ENCODE results near the gene HLA-F. TPM values are rescaled to one million over a fixed set of nuclear protein-coding genes. Genes with fewer than 3 reads are reported as not detected.

HLA-F gene
- total RNA-seq, 1 experiment from 2014 or later, result 7.6 TPM

DNA sequence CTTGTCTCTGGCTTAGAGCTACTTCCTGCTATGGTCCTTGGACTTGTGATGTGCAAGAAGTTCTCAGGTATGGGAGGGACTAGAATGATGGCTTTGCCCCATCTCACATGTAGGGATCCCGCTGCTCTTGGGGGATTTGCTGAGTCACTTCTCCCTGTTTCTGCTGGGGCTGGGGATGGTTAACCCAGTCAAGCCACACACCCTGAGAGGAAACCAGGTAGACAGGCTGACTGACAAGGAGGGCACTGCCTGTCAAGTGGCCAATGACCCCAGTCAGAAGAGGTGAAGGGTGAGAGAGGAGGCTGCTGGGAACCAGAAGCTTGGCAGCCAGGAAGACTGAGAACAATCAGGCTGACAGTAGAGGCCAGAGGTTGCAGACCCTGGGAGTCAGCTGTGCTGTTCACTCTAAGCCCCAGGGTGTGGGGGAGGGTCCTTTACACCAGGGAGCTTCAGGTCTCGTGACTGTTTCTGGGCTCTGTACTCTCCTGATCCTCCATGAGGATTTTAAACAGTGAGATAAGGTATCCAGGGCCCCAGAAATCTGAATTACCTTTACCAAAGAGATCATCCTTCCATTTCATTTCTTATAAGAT lies 34.6 kb downstream of the HLA-F start:
- no peak for TF ChIP-seq EZH2 (IDR thresholded peaks at IDR 0.05; ENCODE audit: low read depth)
- no peak for TF ChIP-seq CTCF (conservative IDR thresholded peaks at IDR 0.05)
- H2AFZ ChIP-seq, result no peak overlapping the region
- CTCF ChIA-PET, result interaction anchor here (0.6 kb wide), 1 partner anchor 110 kb away, joined by 3 read pairs; no protein-coding TSS in a partner anchor
- intact Hi-C loops (cut with micrococcal nuclease; ENCODE audit: unreplicated experiment), result no loop called here
- H3K4me2 ChIP-seq, result no peak overlapping the region
- H3K79me2 ChIP-seq (ENCODE audit: low read depth), result no peaks in the 10 kb centered on the region
- H3K4me1 ChIP-seq (replicated peaks; ENCODE audit: insufficient read depth), result peaks cover 23% of the 10 kb centered on the region
- H3K36me3 ChIP-seq (ENCODE audit: low read depth), result no peaks in the 10 kb centered on the region
- no peak overlapping the region for H3K4me3 ChIP-seq
- no TSS peak for BruUV-seq (replicated peaks)
- H3K9me3 ChIP-seq (ENCODE audit: insufficient read depth, low read depth), result no peaks in the 10 kb centered on the region
- peak in 1 of 2 experiments; percentile 8 for DNase-seq
- no peak overlapping the region for H3K27ac ChIP-seq
- POLR2A ChIA-PET (ENCODE audit: unreplicated experiment), result no interaction called here
- H4K20me1 ChIP-seq (ENCODE audit: insufficient read depth), result no peaks in the 10 kb centered on the region
- H3K9me2 ChIP-seq (ENCODE audit: insufficient read depth), result no peaks in the 10 kb centered on the region
- H3F3A ChIP-seq (ENCODE audit: insufficient read depth, low read depth), result no peaks in the 10 kb centered on the region
- H3K27me3 ChIP-seq (ENCODE audit: insufficient read depth, low read depth), result no peaks in the 10 kb centered on the region

- H3K4me2 ChIP-seq, result no peak overlapping the region
- H3K36me3 ChIP-seq (ENCODE audit: low read depth), result no peaks in the 10 kb centered on the region
- ChIA-PET CTCF (interaction anchor here (0.6 kb wide), 1 partner anchor 111 kb away, joined by 3 read pairs; no protein-coding TSS in a partner anchor), POLR2A (ENCODE audit: unreplicated experiment) (no interaction called here)
- peaks cover 24% of the 10 kb centered on the region for H3K4me1 ChIP-seq (replicated peaks; ENCODE audit: insufficient read depth)
- no peaks in the 10 kb centered on the region for H3F3A ChIP-seq (ENCODE audit: insufficient read depth, low read depth)
- H3K27me3 ChIP-seq (ENCODE audit: insufficient read depth, low read depth), result no peaks in the 10 kb centered on the region
- no peaks in the 10 kb centered on the region for H4K20me1 ChIP-seq (ENCODE audit: insufficient read depth)
- intact Hi-C loops (cut with micrococcal nuclease; ENCODE audit: unreplicated experiment), result no loop called here
- no peak overlapping the region for H3K27ac ChIP-seq
- no peak overlapping the region for H3K4me3 ChIP-seq
- BruUV-seq (replicated peaks), result no TSS peak
- no peaks in the 10 kb centered on the region for H3K9me3 ChIP-seq (ENCODE audit: insufficient read depth, low read depth)
- no peak for DNase-seq
- H3K9me2 ChIP-seq (ENCODE audit: insufficient read depth), result no peaks in the 10 kb centered on the region
- no peak overlapping the region for H2AFZ ChIP-seq
- no peak for TF ChIP-seq EZH2 (IDR thresholded peaks at IDR 0.05; ENCODE audit: low read depth)
- TF ChIP-seq CTCF (conservative IDR thresholded peaks at IDR 0.05), result no peak
- no peaks in the 10 kb centered on the region for H3K79me2 ChIP-seq (ENCODE audit: low read depth)
Observed at GRCh38 chr6:29758761-29759160, 35.5 kb downstream of the HLA-F start.

DNA sequence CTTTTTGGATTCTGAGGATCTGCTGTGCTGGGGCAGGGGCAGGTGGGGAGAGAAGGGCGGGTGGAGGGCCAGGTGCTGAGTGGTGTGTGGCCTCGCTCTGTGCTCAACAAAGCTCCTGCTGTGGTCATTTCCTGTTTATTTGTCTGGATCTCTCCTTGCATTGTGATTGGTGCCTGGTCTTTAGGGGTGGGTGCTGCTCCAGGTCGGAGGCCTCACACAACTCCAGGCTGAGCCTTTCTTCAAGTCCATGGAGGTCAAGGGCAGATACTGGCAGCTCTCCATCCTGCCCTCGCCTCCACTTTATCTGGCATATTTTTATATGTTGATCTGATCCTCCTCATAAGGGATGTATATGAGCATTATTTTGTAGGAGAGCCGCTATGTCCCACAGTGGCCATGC lies 36.2 kb downstream of the HLA-F start:
- Histone ChIP-seq H3K79me2 (ENCODE audit: low read depth) (no peaks in the 10 kb centered on the region), H2AFZ (no peak overlapping the region), H3K27ac (no peak overlapping the region), H3K9me3 (ENCODE audit: insufficient read depth, low read depth) (no peaks in the 10 kb centered on the region), H3K4me3 (no peak overlapping the region), H3F3A (ENCODE audit: insufficient read depth, low read depth) (no peaks in the 10 kb centered on the region), H4K20me1 (ENCODE audit: insufficient read depth) (no peaks in the 10 kb centered on the region), H3K27me3 (ENCODE audit: insufficient read depth, low read depth) (no peaks in the 10 kb centered on the region), H3K9me2 (ENCODE audit: insufficient read depth) (no peaks in the 10 kb centered on the region), H3K4me2 (no peak overlapping the region), H3K4me1 (replicated peaks; ENCODE audit: insufficient read depth) (peaks cover 30% of the 10 kb centered on the region), H3K36me3 (ENCODE audit: low read depth) (no peaks in the 10 kb centered on the region)
- intact Hi-C loops (cut with micrococcal nuclease; ENCODE audit: unreplicated experiment), result no loop called here
- DNase-seq, result peak in 1 of 2 experiments; percentile 12
- POLR2A ChIA-PET (ENCODE audit: unreplicated experiment), result no interaction called here
- CTCF ChIA-PET, result no interaction called here
- BruUV-seq (replicated peaks), result no TSS peak
- no peak for TF ChIP-seq CTCF (conservative IDR thresholded peaks at IDR 0.05)
- TF ChIP-seq EZH2 (IDR thresholded peaks at IDR 0.05; ENCODE audit: low read depth), result no peak
